GM12801 (cell line): ENCODE results near the gene IYD.

ENCODE experiments used
- CTCF ChIP-seq: IDR thresholded peaks from one replicate; pipeline ENCODE4 v1.5.1; 2011; ENCODE audit warnings: control low read depth; ENCODE audit not compliant: insufficient read length; ENCODE audit errors: extremely low read depth

Gene IYD

GRCh38 chr6:150413198-150413597 is 44.4 kb downstream of the IYD start:
- no peak for TF ChIP-seq CTCF

GRCh38 chr6:150413781-150414281 is 45.0 kb downstream of the IYD start:
- TF ChIP-seq CTCF, result no peak

- TF ChIP-seq CTCF, result no peak
These were observed 47.3 kb downstream of the IYD start for GRCh38 chr6:150416128-150416527.

- no peak for TF ChIP-seq CTCF
These were observed 48.4 kb downstream of the IYD start for GRCh38 chr6:150417250-150417649.

- no peak for TF ChIP-seq CTCF
These were observed 49.4 kb downstream of the IYD start for GRCh38 chr6:150417899-150418826.

GRCh38 chr6:150418827-150419594 is 50.2 kb downstream of the IYD start:
- TF ChIP-seq CTCF, result no peak

- TF ChIP-seq CTCF, result no peak
These were observed 51.6 kb downstream of the IYD start for GRCh38 chr6:150420428-150420827.
